NCI-H748 (cell line): Measurements from ENCODE around the gene KDM4E.

Experiments used
- DNase-seq: peaks from one replicate; lab custom pipeline; 2025; ENCODE audit not compliant: unreplicated experiment; lab: John Stamatoyannopoulos, UW

KDM4E gene

DNA sequence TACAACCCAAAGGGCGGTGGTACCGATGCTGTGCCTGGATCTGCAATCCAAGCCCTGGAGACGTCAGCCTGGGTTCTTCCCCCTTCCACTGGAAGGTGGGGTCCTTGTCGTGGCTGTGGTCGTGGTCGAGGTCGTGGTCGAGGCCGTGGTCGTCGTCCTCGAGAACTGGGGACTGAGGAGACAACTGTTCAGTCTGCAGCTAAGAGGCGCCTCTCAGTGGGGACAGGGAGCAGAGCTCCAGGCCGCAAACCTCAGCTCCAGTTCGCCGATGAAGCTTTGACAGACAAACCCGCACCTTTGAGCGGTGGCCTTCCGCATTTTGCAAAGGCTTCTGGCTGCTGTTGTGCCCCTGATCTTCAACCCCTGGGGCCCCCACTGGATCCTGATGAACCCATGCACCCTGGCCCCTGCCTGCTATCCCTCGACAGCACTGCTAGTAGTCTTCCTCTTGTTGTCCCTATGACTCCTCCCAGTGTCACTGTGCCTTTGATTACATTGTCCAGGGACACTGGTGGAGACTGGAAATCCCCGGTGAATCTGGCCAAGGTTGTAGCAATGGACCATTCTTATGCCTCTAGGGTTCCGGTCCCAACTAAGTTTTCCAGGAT lies 25.6 kb downstream of the KDM4E start:
- DNase-seq = no peak

DNA sequence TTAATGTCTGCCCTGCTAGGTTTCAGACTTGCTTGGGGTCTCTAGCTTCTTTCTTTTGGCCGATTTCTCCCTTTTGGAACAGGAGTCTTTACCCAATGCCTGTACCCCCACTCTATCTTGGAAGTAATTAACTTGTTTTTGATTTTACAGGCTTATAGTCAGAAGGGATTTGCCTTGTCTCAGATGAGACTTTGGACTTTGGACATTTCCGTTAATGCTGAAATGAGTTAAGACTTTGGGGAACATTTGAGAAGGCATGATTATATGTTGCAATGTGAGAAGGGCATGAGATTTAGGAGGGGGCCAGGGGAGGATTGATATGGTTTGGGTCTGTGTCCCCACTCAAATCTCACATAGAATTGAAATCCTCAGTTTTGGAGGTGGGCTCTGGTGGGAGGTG lies 29.3 kb downstream of the KDM4E start:
- no peak for DNase-seq

DNA sequence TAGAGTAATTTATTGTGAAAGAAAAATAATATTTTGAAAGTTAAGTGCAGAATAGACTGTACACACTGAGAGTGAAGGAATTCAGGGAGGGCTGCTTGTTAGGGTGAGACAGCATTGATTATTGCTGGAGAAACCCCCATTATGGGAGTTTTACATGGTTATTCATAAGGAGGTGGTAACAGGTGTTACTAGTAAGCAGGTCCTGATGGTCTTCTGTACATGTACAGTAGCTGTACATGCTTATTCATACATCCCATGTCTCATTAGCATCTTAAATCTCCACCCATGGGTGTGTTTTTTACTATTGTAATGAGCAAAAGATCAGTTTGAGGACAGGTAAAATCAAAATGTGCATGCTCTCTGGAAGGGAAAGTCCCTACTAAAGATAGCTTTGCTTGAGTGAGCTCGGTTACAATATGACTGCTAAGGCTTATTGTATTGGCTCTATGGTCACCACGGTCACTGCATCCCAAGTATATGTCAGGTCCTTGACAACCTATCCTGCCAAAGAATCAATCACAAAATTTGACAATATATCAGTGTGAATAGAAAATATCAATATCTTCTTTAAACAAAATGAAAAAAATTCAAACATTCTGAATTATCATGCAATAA lies 30.3 kb downstream of the KDM4E start:
- no peak for DNase-seq

DNA sequence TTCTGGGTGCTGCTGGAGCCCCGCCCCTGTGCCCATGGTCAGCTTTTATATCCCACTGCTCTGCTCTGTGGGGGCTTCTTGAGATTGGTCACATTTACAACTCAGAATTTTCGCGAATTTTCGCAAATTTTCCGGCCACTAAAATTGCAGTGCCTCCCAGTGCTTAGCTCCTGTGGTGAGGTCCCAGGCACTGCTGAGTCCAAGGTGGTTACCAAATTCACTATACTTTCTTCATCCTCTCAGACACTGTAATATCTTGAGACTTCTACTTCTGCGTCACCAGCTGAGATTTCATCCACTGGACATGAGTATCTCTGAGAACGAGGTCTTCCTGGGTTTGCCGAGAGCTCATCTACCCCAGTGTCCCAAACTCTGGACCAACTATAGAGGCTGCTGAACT lies 32.9 kb downstream of the KDM4E start:
- DNase-seq = no peak

DNA sequence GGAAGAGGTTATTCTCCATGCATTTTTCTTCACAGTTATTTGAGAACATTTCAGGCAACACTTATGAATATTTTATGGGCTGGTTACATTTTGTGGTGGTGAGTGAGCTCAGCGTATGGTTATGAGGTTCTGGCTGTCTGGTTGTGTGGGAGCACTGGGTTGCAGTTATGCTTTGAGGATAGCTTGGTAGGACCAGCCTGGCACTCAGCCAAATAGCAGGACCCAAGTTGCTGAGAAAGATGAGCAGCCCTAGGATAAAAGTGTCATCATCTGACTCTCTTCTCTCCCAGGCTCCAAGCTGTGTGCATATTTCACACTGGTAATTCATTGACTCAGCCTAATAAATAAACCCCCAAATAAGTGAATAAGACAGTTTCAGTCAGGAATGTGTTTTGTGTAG lies 33.6 kb downstream of the KDM4E start:
- no peak for DNase-seq

DNA sequence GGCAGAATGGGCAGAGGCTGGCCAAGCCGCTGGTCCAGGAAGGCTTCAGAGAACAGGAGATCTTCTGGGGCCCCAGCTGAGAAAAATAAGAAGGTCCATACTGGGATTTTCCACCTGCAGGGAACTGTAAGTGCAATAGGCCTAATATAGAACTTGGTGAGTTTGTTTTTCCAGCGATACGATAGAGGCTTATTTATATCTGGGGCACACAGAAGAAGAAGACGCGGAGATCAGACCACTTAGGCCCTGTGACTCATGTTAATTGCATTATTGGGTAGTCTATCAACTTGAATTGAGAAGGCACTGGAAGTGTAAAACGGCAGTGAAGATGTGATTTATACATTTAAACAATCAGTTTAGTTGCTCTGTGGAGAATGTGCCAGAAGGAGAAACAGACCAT lies 34.0 kb downstream of the KDM4E start:
- DNase-seq = no peak

DNA sequence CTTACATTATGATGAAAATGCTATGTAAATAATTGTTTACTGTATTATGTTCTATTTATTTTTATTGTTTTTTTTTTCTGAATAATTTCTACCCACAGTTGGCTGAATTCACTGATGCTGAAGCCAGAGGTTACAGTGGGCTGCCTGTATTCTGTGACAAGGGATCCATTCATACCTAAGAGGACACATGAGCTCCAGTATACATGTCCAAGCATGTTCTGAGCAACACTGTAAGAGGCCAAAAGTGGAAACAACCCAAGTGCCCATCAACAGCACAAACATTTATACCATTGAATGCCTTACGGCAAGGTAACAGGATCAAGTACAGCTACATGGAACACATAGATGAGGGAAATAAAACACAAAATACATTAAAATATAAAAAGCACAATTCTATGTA lies 40.3 kb downstream of the KDM4E start:
- DNase-seq = peak; percentile 29

DNA sequence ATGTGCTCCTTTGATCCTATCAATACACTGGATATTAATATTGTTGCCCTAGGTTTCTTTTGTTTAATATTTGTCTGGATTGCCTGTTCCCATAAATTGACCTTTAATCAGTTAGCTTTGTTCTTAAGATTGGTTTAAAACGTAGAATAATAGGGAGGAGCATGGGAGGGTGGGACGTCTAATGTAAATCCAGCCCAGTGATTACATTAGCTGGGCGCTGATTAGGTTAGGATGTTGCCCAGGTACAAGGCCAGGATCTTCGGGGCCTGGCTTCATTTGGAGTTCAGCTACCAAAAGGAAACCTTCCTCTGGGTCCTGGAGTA lies 41.6 kb downstream of the KDM4E start, which contains the start of gene SRSF8:
Gene SRSF8 (plus strand): TSS at position 204 of the 323 bp plus-strand sequence. CDS start 308 bp downstream, outside the sequence.
- DNase-seq = peak; percentile 83

DNA sequence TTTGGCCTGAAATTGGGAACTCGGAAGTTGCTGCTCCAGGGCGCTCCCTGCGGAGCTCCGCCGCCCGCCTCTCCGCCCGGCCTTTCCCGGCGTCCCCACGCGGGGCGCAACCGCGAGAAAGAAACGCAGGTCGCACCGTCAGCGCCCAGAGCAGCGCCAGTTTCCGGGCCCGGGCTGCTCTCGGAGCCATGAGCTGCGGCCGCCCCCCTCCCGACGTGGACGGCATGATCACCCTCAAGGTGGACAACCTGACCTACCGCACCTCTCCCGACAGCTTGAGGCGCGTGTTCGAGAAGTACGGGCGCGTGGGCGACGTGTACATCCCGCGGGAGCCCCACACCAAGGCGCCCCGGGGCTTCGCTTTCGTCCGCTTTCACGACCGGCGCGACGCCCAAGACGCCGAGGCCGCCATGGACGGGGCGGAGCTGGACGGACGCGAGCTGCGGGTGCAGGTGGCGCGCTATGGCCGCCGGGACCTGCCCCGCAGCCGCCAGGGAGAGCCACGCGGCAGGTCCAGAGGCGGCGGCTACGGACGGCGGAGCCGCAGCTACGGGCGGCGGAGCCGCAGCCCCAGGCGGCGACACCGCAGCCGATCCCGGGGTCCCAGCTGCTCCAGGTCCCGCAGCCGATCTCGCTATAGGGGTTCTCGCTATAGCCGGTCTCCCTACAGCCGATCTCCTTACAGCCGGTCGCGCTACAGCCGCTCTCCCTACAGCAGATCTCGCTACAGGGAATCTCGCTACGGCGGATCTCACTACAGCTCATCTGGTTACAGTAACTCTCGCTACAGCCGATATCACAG lies 42.2 kb downstream of the KDM4E start:
- peak; percentile 85 for DNase-seq

DNA sequence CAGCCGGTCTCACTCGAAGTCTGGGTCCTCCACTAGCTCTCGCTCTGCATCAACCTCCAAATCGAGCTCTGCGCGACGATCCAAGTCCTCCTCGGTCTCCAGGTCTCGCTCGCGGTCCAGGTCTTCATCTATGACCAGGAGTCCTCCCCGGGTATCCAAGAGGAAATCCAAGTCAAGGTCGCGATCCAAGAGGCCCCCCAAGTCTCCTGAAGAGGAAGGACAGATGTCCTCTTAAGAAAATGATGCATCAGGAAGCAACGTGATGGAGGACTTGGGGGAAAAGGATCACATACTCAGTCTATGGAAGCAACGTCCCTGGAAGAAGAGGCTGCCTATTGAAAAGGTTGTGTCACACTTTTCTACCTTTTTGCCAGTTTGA lies 42.8 kb downstream of the KDM4E start:
- DNase-seq = no peak

DNA sequence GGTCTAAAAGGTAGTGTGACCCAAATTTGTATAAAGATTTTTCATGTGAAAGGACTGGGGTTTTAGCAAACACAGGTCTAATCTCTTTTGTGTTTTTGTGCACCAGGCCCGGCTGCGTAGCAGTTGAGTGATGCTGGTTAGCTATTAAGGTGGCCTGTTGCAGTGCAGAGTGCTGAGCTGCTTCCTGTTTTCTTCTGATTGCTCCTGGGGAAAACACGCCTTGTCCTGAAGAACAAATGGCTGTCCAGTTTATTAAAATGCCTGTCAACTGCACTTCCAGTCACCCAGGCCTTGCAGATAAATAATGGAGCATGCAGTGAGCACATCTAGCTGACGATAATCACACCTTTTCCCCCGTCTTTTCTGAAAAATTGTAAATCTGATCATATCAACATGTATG lies 43.5 kb downstream of the KDM4E start:
- peak; percentile 88 for DNase-seq

DNA sequence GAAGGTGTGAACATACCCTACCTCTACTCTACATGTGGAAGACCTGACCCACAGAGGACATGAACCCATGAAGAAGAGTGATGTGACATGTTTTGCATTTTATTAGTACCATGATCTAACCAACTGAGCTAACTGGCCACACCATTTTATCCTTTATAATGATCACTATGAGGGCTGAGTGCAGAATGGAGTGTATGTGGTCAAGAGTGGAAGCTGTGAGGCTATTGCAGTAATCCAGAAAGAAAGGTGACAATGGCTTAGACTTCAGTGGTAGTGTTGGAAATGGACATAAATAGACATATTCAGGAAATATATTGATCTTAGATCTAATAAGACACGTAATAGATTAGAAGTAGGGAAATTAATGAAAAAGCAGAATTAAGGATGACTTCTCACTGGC lies 45.4 kb downstream of the KDM4E start:
- no peak for DNase-seq

DNA sequence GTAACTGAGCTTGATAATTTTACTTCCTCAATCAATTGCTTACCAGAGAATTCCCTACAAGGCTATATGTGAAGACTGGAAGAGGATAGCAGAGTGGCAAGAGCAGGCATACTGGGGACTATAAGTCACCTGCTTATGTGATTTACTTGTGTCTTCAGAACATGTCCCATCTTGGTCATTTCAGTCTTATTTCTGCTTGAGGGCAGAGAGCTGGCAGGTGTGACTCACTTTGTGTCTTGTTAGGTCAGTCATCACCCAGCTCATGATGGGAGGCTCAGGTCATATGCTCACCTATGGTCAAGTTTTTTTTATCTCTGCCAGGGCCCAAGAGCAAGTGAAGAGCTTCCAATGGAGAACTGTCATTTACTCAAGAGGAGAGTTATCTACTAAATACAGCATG lies 47.9 kb downstream of the KDM4E start:
- no peak for DNase-seq

DNA sequence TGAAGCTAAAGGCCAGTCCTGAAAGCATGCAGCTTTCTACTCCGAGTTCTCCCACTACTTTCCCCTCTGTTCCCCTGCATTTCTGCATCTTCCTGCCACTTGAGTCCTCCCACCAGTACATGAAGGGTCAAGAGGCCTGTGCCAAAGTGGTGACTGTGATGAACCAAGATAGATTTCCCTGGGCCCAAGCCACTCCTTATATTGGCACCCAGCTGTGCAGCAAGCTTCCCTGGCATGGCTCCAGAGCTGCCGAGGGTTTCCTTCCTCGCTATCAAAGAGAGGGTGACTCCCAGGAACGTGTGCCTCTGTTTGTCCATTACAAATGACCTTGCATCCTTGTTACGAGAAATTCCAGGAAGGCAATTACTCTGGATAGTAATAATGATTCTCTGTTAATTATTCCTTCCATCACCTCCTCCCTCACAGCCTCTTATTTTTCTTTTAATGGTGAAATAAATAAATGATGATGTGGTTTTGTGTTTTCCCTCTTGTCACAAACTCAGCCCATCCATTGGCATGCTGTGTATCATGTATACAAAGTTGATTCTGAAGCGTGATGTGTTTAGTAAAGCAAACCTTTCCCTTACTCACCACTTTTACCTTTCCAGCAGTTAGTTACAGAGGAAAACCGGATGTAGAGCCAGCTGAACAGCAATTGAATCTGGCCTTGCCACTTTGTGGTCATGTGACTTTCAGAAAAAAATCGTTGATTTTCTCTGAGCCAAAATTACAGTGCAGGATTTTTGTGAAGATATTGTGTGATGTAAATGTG lies 49.9 kb downstream of the KDM4E start:
- peak; percentile 11 for DNase-seq

DNA sequence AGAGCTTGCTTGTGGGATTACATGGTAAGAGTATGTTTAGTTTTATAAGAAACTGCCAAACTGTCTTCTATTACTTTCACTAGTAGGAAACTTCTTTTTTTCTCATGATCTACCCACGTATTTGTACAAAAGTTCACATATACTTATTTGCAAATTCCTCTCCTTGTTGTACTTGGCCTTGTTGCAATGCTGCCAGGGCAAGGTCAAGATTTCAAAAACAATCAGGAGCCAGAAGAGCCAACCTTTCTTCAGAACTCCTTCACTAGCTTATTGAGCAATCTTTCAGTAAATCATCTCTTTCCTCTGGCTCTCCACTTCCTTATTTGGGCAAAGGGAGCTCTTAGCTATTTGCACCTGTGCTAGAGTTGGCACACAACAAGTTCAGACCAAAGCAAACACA lies 51.4 kb downstream of the KDM4E start:
- DNase-seq = no peak

DNA sequence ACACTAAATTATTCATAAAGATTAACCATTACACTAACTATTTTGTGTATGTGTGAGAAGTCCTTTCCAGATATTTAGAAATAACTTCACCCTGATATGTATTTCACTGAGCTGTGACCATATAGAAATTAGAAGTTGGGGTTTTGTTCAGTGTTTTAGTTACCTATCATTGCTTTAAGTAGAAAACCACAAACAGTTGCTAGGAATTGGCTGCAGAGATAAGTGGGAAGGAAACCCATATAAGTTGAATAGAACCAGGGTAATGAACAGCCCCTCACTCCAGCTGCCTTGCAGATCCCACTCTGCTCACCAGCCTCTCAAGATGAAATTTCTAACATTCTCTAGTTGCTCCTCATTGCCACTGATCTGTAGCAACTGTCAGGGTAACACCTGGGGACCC lies 51.9 kb downstream of the KDM4E start:
- no peak for DNase-seq
